NCI-H82 treated with DMSO at 0.1 percent for 48 hours (cell line): ENCODE results near the gene METTL25.

Experiments
- DNase-seq: peaks from one replicate; lab custom pipeline; 2025; ENCODE audit not compliant: unreplicated experiment; lab: John Stamatoyannopoulos, UW

METTL25 gene

DNA sequence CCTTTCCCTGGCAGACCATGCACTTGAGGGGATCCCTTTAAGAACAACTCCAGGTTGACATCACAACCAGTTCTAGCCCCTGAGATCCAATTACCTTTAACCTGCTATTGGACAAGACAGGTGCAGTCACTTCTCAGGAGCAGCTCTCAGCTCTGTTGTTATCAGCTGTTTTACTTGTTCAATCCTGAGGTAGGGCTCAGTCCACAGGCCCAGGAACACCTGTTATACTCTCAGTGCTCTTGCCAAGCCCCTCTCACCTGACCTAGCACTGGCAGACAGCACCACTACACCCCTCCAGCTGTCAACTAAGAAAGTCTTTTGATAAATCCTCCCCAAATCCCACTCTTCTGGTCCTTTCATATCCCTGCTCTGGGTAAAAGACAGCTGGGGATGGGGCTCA is 164.4 kb downstream of the METTL25 start:
- no peak for DNase-seq

DNA sequence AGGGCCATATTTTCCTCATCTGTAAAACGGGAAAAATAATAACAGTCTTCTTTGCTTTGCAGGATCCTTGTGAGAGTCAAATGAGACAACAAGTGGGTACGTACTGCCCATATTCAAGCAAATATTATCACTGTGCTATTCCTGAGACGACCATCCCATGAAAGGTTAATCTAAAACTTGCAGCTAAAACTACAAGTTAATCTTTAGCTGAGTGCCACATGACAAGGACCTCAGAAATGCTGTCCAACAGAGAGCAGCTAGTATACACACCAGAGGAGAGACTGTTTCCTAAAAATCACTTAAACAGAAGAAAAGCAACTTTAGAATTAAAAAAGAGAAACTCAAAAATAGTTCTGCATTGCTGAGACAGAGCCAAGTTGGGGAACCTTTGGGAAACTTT is 165.7 kb downstream of the METTL25 start:
- no peak for DNase-seq

DNA sequence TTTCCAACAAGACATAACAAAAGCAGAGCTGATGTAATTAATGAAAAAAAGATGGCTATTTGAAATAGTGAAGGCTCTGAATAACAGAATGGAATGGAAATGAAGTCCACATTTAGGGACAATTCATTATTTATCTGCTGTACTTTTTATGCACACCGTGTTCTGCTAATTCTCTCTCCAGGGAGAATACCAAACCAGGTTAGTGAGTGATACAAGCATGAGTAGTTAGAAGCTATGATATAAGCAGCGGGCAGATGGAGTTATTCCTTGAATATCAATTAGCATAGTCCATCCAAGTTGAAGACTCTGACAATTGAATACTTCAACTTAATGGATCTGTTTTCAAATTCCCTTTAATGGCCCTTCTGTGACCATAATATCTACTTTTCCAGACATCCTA is 166.3 kb downstream of the METTL25 start:
- DNase-seq = no peak

DNA sequence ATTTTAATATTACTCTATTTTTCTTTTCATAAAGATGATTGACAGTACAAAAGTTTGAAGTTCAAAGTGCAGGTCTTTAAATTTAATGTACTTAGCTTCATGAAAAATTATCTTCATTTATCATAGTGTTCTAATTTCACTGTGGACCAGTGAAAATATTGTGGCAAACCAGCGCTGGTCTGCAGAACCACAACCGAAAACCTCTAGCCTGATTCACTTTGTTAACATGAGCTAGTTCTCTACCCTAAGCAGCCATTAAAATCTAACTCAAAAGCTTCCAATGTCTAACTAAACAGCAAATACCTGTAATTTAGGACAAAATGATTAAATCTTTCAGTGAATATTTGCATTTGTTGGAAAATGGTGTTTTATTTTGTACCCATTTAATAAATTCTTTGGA is 167.3 kb downstream of the METTL25 start:
- no peak for DNase-seq

DNA sequence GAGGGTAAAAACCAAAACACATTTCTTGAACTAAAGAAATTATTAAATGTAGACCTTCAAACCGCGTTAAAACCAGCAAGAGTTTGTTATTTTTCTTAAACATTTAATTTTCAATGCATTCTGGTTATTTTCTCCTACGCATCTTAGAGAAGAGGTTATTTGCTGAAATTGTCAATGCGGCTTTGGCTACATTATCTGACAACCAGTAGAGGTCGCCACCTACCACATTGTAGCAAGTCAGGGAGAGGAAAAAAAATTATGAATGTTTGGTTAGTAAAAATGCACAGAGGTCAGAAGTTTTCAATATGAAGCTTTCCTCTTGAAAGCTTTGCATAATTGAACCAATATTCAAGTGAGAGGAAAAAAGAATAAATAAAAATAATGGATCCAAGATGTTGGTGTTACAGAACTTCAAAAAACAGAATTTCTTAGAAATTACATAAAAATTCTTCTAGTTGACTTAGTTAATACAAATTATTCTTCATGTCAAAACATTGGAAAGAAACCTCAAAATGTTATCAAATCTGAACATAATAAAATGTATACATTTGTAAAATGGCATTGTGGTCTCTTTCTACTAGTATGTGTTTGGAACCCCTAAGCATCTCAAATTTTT is 168.9 kb downstream of the METTL25 start:
- peak; percentile 41 for DNase-seq
